ENCODE measurements around the gene PIK3CB. TPM values are rescaled to one million over a fixed set of nuclear protein-coding genes. Genes with fewer than 3 reads are reported as not detected.

PIK3CB gene
- total and polyA plus RNA-seq, 2 of the 8 experiments (the other 6 are each of a cell fraction or from before 2014, with no cell fraction given) = 8.3 to 35.2 TPM

DNA sequence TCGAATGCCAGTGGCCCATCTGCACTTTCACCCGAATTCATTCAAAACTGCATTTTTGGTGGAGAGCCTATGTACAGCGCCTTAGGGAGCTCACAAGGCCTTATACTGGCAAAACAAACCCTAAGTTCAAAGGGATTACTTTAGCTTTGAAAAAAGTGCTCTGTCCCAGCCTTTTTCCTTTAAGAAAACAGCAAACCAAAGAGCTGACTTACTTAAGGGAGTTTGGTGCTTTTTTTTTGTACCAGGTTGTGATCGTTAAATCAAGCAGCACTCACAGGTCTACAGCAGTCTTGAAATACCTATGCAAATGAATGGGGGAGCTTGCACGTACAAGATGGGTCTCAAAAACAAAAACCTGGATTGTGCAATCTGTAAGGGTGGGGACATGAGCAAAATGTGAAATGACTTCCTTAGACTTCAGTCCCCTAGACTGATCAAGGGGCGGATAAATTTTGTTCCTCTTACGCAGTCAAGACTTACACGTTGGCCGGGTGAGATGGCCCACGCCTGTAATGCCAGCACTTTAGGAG lies 11.6 kb upstream of the PIK3CB start:
- peak overlapping the region; percentile 85 for H3K18ac ChIP-seq (ENCODE audit: extremely low read depth, low read length)
- peaks cover 9 to 21% (median 12%) of the 10 kb centered on the region in 4 experiments; a peak in 6 of 7 replicates for H3K4me1 ChIP-seq (replicated peaks in 1 of 4; ENCODE audit: control insufficient read depth in 3 of 4, insufficient read depth in 4 of 4, low read length in 3 of 4)
- H3K27me3 ChIP-seq (replicated peaks in 1 of 4; ENCODE audit: control insufficient read depth in 3 of 4, extremely low read depth in 1 of 4, insufficient read depth in 3 of 4, low read length in 3 of 4) = no peaks in the 10 kb centered on the region
- peak; percentile 62 for FAIRE-seq
- H3K9me3 ChIP-seq (ENCODE audit: insufficient read depth in 2 of 2, low read depth in 1 of 2, low read length in 1 of 2) = no peaks in the 10 kb centered on the region
- no peak overlapping the region for H3K14ac ChIP-seq (ENCODE audit: insufficient read length)
- H2BK5ac ChIP-seq (ENCODE audit: low read depth, low read length) = peak overlapping the region; percentile 98
- DNase-seq (ENCODE audit: low read depth in 1 of 2, low spot score in 2 of 2) = no peak
- ChIA-PET POLR2A (ENCODE audit: partially characterized antibody) (interaction anchor here (1.0 to 3.6 kb wide), 9 partner anchors 8 to 101 kb away, joined by 3 to 34 read pairs (median 6); partner anchors contain the start of gene PIK3CB), CTCF (ENCODE audit: partially characterized antibody) (interaction anchor here (0.6 to 2.2 kb wide), 10 partner anchors 15 to 1436 kb away, joined by 3 to 9 read pairs (median 4); no protein-coding TSS in a partner anchor)
- H3K23ac ChIP-seq (ENCODE audit: insufficient read length) = no peak overlapping the region
- H3K4ac ChIP-seq (replicated peaks; ENCODE audit: insufficient read length, low read depth, low read length) = no peak overlapping the region
- H3K79me1 ChIP-seq (ENCODE audit: low read depth, low read length) = no peaks in the 10 kb centered on the region
- TF ChIP-seq MAFK (IDR thresholded peaks at IDR 0.05; ENCODE audit: low read depth, low read length) = no peak
- TF ChIP-seq ASH2L (IDR thresholded peaks at IDR 0.05; ENCODE audit: low read length) = peak; percentile 75
- no peak for TF ChIP-seq SIRT6 (IDR thresholded peaks at IDR 0.05; ENCODE audit: low read length)
- no peak for TF ChIP-seq SRF (IDR thresholded peaks at IDR 0.05; ENCODE audit: low read depth, low read length)
- peak; percentile 61; the same call in 1 of the 2 replicates for TF ChIP-seq SP1 (IDR thresholded peaks at IDR 0.05; ENCODE audit: low read depth, low read length)
- TF ChIP-seq RBBP5 (IDR thresholded peaks at IDR 0.05; ENCODE audit: borderline replicate concordance, low read depth, low read length) = peak; percentile 94
- no peak for TF ChIP-seq BRCA1 (IDR thresholded peaks at IDR 0.05; ENCODE audit: low read depth, low read length)
- peak; percentile 98 for TF ChIP-seq CEBPB (IDR thresholded peaks at IDR 0.05; ENCODE audit: low read depth, low read length)
- peak overlapping the region; percentile 95 for H4K91ac ChIP-seq (replicated peaks; ENCODE audit: insufficient read length, low read length)
- 52% methylated on average over 10 of the region's 10 CpGs; no CpG with 5 or more reads in 1 of the 2 experiments for WGBS, 2 experiments (ENCODE audit: extremely low coverage in 1 of 2, insufficient coverage in 1 of 2, insufficient read length in 1 of 2, insufficient replicate concordance in 2 of 2, low coverage in 1 of 2, low lambda C conversion rate in 2 of 2, missing lambda C conversion rate in 1 of 2)
- H2AK5ac ChIP-seq (ENCODE audit: low read depth, low read length) = peak overlapping the region; percentile 55; the same call in 1 of the 2 replicates
- peak overlapping the region; percentile 52; the same call in 1 of the 2 replicates for H2BK20ac ChIP-seq (ENCODE audit: low read length)
- H3K56ac ChIP-seq (replicated peaks; ENCODE audit: insufficient read length, low read depth, low read length) = peak overlapping the region; percentile 26
- peak overlapping the region in 3 of 4 experiments; percentile 25 to 57 (median 27); a peak in 5 of 7 replicates for H3K9ac ChIP-seq (replicated peaks in 1 of 4; ENCODE audit: extremely low read depth in 1 of 4, low read depth in 3 of 4, low read length in 3 of 4)
- H4K8ac ChIP-seq (ENCODE audit: extremely low read depth, insufficient read depth, low read length) = peak overlapping the region; percentile 75; the same call in 1 of the 2 replicates
- no peaks in the 10 kb centered on the region for H3K79me2 ChIP-seq (ENCODE audit: control insufficient read depth in 1 of 2, insufficient read depth in 2 of 2, low read length in 2 of 2)
- H3K23me2 ChIP-seq (ENCODE audit: low read depth, low read length) = no peaks in the 10 kb centered on the region
- peak overlapping the region in 2 of 4 experiments; percentile 19 to 24; a peak in 2 of 8 replicates for H3K4me3 ChIP-seq (ENCODE audit: extremely low read depth in 1 of 4, insufficient read depth in 2 of 4, low read depth in 3 of 4, low read length in 4 of 4)
- H2BK120ac ChIP-seq (replicated peaks; ENCODE audit: low read depth, low read length) = peak overlapping the region; percentile 93
- H2BK12ac ChIP-seq (ENCODE audit: low read depth, low read length) = peak overlapping the region; percentile 97
- H4K20me1 ChIP-seq (replicated peaks in 1 of 2; ENCODE audit: control insufficient read depth in 1 of 2, insufficient read depth in 2 of 2, low read length in 2 of 2) = no peaks in the 10 kb centered on the region
- H3K36me3 ChIP-seq (ENCODE audit: control insufficient read depth in 2 of 4, insufficient read depth in 4 of 4, low read length in 3 of 4) = no peaks in the 10 kb centered on the region
- peak overlapping the region; percentile 83 for H3K27ac ChIP-seq (ENCODE audit: low read depth, low read length)
- H4K5ac ChIP-seq (ENCODE audit: insufficient read length, low read depth, low read length) = peak overlapping the region; percentile 78
- H3K4me2 ChIP-seq (ENCODE audit: insufficient read depth in 1 of 2, low read depth in 2 of 2, low read length in 2 of 2) = peak overlapping the region; percentile 44 to 83
- H2BK15ac ChIP-seq (ENCODE audit: low read length) = no peak overlapping the region
- H2AFZ ChIP-seq (ENCODE audit: low read length) = peak overlapping the region; percentile 0; the same call in 1 of the 2 replicates
